GM18508 (cell line): ENCODE measurements around the gene TBCC.

ENCODE experiments used
- ATAC-seq: cut with Tn5 transposase; IDR thresholded peaks from one replicate; pipeline ENCODE4 v1.9.1; 2021; ENCODE audit warnings: moderate number of reproducible peaks; ENCODE audit not compliant: insufficient read depth, unreplicated experiment

TBCC gene, protein sequence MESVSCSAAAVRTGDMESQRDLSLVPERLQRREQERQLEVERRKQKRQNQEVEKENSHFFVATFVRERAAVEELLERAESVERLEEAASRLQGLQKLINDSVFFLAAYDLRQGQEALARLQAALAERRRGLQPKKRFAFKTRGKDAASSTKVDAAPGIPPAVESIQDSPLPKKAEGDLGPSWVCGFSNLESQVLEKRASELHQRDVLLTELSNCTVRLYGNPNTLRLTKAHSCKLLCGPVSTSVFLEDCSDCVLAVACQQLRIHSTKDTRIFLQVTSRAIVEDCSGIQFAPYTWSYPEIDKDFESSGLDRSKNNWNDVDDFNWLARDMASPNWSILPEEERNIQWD

DNA sequence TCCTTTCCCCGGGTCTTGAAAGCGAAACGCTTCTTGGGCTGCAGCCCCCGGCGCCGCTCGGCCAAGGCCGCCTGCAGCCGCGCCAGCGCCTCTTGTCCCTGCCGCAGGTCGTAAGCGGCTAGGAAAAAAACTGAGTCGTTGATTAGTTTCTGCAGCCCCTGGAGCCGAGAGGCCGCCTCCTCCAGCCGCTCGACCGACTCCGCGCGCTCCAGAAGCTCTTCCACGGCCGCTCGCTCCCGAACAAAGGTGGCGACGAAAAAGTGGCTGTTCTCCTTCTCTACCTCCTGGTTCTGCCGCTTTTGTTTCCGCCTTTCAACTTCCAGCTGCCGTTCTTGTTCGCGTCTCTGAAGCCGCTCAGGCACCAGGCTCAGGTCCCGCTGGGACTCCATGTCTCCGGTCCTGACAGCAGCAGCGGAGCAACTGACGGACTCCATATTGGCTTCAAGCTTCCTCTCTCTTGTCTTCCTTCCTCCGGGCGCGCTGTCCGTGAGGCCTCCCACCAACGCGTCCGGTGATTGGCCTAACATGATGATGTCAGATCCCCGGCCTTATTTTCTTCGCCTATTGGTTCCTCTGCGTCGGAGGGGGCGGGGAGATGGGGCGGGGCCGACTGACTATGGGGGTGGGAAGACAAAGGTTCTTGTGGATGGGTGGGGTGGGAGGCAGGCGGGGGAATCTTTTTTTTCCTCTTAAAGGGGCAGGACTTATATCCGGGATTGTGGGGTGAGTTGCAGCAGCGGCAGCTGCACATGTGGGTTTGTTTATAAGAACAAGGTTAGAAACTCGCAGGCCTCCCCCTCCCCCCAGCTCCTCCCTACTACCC is at the start of gene TBCC:
Gene TBCC, minus strand, starts transcription at position 464 of the 823 bp plus-strand sequence. Its CDS starts 30 bp downstream, at position 434.
- ATAC-seq, result no peak

DNA sequence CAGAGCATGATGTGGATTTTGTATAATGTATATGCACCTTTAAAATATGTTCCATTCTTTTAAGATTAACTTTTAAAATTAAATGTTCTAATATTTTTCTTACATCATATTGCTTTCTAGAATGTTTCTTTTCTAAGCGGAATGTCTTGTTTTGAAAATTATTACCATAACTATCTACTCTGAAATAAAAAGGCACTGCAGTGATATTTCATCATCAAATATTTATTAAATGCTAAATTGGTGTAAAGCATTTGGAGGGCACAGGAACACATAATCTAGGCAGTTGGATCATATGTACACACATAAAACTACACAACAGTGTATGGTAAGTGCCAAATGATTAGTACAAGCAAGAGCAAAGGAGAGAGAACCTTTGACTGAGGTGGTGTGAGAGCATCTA is 49.7 kb upstream of the TBCC start:
- no peak for ATAC-seq

DNA sequence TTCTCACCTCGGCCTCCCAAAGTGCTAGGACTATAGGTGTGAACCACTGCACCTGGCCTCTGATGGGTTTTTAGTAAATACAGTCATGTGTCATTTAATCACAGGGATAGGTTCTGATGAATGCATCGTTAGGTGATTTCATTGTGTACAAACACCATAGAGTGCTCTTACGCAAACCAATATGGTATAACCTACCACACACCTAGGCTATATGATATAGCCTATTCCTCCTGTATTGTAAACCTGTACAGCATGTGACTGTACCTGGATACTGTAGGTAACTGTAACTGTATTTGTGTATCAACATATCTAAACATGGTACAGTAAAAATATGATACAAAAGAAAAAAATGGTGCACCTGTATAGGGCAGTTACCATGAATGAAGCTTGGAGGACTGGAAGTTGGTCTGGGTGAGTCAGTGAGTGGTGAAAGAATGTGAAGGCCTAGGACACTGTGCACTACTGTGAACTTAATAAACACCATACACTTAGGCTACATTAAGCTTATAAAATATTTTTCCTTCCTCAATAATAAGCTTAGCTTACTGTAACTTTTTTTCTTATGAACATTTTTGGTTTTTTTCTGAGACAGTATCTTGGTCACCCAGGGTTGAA is 45.9 kb upstream of the TBCC start:
- no peak for ATAC-seq

DNA sequence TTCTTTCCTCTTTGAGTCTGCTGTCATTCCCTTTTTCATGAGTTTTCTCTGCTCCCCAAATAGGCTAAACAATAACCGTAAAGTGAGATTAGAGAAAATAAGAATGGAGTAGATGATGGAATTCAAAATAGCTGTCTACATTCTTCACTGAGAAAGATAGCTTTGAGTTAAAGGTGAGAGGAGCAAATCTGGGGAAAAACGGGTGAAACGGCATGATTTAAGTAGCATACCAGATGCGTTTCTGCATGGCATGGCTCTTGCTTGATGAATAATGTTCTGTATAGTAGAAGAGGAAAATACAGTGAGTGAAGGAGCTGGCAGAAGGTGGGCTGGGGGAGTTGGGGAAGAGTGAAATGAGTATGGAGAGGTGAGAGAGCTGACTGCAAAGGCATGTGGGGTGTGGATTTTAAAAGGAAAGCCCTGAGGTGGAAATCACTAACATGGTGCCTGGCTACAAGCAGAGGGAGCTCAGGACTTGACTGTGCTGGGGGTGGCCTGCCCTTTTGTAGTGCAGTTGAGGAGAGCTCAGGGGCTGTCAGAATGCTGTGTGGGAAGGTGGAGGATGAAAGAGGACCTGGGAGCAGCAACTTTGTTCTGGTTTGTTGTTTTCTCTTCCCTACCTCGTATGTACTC is 44.8 kb upstream of the TBCC start:
- ATAC-seq, result no peak

DNA sequence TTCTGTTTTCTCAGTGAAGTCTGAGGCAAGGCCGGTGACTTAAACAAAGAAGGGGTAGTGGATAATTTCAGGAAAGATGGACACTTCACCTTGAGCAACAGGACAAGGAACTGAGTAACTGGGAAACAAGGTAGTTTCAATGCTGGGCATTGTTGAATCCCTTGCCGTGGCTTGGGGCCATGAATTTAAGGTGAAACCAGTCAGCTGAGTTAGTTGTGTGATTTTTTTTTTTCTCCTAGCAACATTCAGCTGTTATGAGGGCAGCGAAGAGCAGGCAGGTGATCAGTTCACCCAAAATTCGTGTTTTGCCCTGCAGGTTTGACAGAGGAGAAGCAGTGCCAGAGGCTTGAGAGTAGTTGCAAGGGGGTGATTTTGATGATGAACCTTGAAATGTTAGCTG is 42.8 kb upstream of the TBCC start:
- ATAC-seq, result no peak

DNA sequence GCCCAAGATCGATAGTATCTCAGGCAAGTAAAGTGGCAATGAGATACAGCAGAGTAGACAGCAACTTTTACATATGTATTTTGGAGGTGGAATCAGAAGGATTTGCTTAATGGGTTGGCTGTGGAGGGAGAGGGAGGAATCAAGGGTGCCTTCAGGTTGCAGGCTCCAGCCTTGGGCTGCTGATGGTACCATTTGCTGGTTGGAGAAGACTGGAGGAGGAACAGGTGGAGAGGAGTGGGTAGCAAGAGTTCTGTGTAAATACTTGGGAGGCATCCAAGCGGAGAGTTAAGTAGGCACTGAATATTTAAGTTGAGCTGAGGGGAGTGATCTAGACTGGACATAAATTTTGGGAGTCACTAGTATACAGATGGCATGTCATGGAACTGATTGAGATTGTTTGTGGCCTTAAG is 41.2 kb upstream of the TBCC start:
- no peak for ATAC-seq

DNA sequence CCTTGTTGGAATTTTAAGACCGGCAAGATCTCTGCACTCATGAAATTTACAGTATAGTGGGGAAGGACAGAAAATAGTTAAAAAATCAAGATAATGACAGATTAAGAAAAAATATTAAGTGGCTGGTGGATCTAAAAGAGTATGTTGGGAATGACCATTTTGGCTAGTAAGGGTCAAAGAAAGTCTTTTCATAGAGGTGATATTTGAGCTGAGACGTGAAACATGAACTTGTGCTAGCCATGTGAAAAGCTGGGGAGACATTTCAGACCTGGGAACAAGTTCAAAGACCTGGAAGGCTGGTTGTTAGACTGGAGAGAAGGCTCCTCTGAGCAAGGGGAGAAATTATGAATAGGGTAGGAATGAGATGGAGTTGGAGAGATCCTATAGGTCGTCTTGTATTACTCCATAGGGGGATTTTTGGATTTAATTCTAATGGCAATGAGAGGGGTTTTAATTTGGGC is 40.7 kb upstream of the TBCC start:
- no peak for ATAC-seq

DNA sequence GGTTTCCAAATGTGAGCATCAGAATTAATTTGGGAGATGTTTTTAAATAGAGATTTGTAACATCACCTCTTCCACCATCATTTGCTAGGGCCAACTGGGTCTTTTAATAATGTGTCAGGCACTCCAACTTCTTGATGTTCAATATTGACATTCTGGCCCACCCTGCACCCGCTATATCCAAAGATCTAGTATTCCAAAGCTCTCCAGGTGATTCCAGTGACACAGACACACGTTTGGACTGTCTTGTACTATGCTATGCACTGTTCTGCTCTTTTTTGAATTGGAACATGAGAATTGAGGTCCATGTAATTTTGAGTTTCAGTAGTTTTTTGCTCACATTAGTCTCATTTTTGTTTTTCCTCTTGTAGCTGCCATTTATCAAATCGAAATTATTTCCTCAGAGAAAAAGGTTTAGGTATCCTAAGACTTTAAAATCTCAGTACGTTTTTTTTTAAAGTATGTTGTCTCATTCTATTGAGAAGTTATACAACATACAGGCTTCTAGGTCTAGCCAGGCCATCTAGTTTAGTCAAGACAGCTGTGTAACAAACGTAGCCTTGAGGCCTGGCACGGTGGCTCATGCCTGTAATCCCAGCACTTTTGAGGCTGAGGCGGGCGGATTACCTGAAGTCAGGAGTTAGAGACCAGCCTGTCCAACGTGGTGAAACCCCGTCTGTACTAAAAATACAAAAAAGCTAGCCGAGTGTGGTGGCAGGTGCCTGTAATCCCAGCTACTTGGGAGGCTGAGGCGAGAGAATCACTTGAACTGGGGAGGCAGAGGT is 39.0 kb upstream of the TBCC start:
- ATAC-seq, result no peak

DNA sequence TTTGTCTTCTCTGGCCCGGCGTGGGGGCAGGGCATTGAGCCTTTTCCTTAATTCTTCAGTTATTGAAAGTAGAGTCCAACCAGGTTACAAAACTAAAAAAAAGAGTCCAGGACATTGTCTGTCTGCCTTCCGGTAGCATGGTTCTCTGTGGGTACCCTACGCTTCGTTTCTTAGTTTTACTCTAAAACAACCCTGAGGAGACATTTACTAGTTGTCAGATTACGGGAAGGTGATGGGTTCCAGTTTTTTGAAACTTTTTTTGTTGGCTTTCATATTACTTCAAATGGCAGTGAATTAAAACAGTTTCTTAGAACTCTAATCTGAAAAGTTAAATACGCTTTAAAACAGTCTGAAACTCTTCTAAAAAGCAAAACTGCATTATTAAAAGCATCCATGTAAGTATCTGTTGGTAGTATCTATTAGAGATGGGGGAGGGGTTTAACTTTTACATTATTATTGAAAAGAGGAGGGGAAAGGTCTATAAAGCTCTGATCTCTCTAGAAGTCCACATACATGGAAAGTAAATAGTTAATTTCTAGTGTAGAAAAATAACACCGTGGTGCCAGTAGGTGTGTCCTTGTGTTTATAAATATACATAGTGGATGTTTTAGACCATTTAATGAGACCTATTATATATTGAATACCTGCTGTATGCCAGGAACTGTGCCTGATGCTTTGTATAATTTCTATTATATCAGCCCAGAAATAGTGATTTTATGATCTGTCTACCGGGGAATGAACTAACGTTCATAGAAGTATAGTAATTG is 38.2 kb upstream of the TBCC start:
- ATAC-seq, result no peak

DNA sequence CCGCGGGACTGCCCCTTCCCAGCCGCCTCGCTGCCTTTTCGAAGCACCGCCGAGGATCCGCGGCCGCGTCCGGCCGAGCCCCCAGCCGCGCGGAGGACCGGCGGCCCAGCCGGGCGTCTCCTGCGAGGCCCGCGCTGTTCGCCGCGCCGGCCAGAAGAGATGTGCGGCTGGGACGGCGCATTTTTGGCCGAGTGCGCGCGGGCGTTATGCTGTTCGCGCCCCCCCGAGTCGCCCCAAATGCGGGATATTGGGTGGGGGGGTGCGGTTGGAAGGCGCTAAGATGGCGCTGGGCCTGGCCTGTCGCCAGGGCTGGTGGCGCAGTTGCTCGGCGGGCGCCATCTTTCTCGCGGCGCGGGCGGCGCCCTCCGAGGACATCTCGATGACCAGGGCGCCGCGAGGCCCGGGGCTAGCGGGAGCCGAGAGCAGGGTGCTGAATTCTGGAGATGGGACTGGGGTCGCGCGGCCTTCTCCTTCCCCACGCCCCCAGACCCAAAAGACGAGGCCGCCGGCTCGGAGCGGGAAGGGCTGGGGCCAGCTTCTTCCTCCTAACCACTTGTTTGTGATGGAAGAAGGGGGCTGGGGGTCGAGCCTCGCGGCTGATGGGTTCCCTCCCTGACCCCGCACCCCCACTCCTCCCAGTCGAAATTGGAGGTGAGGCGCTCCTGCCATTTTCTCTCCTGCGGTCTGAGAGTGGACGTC is 37.4 kb upstream of the TBCC start:
- ATAC-seq, result no peak

DNA sequence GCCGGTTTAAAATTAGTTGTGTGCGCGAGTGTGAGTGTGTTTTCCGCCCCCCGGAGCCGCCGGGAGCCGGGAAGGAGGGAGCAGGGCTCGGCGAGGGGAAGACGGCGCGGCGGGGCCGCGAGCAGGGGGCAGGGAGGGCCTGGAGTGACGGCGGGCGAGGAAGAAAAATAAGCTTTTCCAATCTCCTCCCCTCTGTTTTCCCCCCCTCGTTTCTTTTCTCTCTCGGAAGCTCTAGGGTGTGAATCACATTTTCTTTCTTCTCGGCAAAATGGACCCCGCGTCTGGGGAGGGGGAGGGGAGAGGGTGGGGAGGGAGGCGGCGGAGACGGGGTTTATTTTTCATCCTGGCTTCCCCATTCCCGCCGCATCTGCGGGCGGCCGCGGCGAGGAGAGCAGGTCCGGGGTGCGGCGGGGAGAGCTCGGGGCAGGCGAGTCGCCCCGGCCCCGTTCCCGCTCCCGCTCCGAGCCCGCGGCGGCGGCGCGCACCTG is 36.8 kb upstream of the TBCC start:
- ATAC-seq, result no peak

DNA sequence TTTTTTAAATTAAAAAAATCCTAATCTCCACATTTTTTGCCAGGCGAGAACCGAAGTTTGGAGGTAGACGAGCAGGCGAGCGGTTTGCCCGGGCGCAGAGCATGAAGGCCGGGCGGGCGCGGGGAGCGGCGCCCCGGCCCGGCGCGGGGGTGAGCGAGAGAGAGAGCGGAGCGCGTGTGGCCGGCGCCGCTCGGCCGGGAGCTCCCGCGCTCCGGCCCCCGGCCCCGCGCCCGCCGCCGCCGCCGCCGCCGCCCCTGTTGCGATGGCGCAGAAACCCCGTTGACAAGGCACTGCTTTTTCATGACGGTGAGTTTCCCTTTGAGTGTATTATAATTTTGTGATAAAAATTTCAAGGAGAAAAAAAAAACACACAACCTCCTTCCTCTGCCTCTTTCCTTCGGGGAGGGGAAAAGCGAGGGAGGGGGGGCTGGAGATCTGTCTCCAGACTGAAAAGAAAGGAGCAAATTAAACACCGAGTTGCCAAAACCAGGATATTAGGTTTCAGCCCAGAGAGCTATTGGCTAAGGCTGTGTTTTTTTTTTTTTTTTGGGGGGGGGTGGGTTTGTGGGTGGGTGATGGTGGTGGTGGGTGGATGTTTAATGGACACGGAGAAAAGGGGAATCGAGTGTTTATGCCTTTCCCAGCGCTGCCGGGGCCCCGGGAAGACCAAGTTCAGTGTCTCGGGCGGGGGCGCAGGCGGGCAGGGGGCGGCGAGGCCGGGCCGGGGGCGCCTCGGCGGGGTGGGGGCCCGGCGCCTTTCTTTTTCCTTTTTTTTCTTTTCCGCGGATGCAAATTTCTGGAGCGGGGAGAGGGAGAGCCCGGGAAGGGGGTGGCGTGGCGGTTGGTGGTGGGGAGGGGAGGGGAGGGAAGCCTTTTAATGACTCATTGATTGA is 36.1 kb upstream of the TBCC start, which contains the start of gene BICRAL:
Gene BICRAL, plus strand, starts transcription at position 257 of the 893 bp plus-strand sequence. CDS start 39,971 bp downstream, outside the sequence.
- ATAC-seq, result no peak

DNA sequence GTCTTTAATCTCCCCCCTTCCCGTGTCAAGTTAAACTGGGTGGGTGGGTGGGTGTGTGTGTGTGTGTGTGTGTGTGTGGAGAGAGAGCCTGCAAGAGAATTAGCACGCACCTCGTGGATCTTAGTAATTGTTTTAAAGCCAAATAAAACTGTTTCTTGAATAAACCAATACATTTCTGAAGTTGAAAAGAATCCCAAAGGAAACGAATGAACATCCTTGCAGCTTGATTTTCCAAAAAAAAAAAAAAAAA is 35.6 kb upstream of the TBCC start:
- ATAC-seq, result no peak

DNA sequence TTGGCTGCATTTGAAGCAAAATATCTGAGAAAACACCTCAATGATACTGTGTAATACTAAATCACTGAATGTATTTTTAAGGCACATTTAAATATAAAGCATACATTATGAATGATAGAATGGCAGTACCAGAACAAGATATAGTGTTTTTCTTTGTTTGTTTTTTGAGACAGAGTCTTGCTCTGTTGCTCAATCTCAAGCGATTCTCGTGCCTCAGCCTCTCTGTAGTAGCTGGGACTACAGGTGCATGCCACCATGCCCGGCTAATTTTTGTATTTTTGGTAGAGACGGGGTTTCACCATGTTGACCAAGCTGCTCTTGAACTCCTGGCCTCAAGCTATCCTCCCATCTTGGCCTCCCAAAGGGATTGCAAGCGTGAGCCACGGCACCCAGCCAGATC is 33.6 kb upstream of the TBCC start:
- no peak for ATAC-seq

DNA sequence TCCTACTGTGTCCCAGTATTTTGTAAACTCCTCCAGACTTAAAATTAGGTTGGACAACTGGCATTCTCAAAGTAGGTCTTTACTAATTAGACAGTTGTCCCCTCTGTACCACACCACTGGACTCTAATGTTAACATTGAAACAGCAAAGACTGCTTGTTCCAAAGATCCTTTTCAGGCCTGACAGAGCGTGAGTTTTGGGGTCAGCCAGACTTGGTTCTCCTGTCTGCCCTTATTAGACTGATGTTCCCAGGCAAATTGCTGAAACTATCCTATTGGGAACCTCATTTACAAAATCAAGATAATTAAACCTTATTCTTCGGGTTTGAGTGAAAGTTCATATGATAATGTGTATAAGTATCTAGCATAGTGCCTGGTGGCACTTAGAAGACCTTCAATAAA is 32.2 kb upstream of the TBCC start:
- ATAC-seq, result no peak

DNA sequence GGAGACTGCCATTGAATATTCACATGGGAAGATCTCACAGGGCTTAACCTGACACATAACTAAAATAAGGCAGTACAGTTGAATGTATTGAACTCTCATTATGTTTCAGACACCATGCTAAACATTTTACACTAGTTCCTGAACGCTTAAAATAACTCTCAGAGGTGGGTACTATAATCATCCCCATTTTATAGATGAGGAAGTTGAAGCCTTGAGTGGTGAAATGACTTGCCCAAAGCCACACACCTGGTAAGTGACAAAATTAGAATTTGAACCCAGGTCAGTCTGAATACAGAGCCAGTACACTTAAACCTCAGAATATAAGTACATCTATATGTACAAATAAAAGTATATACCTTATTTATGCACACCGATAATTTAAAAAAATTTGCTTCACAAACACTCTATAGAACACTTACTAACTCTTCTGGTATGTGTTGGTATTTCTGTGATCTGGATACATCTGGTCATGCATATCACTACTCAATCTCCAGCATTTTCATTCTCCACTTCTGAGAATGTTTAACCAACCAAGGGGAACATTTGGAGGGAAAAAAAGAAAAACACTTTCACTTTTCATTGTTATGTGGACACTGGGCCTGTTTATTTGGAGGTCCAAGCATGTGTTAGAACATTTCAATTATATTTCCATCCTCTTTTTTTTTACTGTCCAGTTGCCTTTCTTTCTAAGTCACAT is 31.4 kb upstream of the TBCC start:
- no peak for ATAC-seq
